Left lobe of liver (tissue), 2 donors: ENCODE data around the gene ZMYND10. TPM values are rescaled to one million over a fixed set of nuclear protein-coding genes. Genes with fewer than 3 reads are reported as not detected.
"Not testable (repeated sequence)": the region's sequence is repeated elsewhere in the genome, so short reads cannot be mapped to it uniquely, and the experiment has no call there.

ENCODE experiments used
- ATAC-seq: fragments of 200-7000 bp; cut with Tn5 transposase; one replicate; pipeline ENCODE4 v1.9.1; 2020; ENCODE audit warnings: mild to moderate bottlenecking, moderate library complexity
- DNase-seq: peaks from one replicate; pipeline ENCODE4 v3.0.0-alpha.2; 2020; ENCODE audit warnings: low spot score
- total RNA-seq: library from RNA; stranded (reverse); gene quantifications from one replicate; pipeline ENCODE4 v1.2.1, GENCODE V29; 2021
- donor health status: DM: no; HTN: no; CAD: no; lungs with moderate emphysema.
- donor health status: DM: no; HTN: yes; CAD: no.

ZMYND10 gene
- total RNA-seq, 1 donor from 2014 or later = 1.7 TPM

DNA sequence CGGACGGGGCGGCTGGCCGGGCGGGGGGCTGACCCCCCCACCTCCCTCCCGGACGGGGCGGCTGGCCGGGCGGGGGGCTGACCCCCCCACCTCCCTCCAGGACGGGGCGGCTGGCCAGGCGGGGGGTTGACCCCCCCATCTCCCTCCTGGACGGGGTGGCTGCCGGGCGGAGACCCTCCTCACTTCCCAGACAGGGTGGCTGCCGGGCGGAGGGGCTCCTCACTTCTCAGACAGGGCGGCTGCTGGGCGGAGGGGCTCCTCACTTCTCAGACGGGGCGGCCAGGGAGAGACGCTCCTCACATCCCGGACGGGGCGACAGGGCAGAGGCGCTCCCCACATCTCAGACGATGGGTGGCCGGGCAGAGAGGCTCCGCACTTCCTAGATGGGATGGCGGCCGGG is 33.5 kb downstream of the ZMYND10 start:
- ATAC-seq, DNase-seq: not testable (repeated sequence)

DNA sequence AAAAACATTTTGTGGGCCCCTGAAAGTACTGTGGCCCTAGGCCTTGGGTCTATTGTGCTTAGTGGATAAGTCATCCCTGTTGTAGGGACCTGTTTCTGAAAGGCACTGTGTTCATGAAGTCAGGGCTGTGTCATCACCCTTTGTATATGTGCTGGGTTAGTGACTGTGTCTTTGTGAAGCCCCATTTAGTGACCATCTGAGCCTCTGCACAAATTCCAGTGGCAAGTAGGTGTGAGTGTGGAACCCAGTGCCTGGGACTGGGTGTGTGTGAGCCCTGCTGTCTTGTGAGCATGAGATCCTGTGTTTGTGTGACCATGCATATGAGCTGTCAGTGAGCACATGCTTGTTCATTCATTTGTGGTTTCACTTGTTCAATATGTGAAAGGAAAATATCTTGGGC is 40.9 kb downstream of the ZMYND10 start:
- DNase-seq = no peak
- no peak for ATAC-seq

GRCh38 chr3:50303013-50303815 is 42.3 kb downstream of the ZMYND10 start, which contains the start of gene HYAL1:
Gene HYAL1, minus strand, starts transcription at chr3:50303574. Its CDS starts 618 bp downstream, at chr3:50302956.
- ATAC-seq = peak; percentile 64

DNA sequence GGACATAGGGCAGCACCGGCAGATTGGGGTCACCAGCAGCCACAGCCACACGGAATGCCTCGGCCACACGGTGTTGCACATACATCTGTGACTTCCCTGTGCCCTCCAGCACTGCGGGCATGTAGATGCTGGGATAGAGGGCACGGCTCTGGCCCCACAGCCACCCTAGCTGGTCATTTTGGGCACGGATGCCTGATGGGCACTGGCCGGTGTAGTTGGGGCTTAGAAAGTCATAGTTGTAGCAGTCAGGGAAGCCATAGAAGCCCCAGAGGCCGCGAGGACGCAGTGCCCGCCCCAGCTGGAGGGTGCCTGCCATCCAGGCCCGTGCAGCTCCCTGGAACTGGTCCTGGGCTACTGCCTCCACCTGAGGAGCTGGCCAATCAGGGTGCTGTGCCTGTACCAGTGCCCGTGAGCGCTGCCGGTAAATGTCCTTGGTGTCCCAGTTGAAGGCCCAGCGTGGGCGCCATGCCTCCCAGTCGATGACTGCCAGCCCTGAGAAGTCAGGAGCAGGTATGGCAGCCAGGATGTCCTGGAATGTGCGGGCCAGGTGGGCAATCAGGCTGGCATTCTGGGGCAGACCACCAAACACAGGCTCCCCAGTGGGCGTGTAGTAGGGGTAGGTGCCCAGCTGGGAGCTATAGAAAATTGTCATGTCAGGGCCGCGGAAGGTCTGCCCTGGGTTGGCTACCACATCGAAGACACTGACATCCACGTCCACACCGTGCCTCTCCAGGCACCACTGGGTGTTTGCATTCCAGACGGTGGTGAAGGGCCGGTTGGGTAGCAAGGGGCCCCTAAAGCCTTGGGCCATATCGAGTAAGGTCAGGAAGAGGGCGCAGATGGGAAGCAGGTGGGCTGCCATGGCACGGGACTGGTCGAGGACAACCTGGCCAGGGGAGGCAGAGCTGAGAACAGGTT is 43.2 kb downstream of the ZMYND10 start:
- ATAC-seq = peak; percentile 45
- DNase-seq = peak; percentile 90

More at GRCh38 chr3:50303013-50303815, 42.3 kb downstream of the ZMYND10 start, which contains the start of gene HYAL1:
- peak; percentile 97 for DNase-seq

DNA sequence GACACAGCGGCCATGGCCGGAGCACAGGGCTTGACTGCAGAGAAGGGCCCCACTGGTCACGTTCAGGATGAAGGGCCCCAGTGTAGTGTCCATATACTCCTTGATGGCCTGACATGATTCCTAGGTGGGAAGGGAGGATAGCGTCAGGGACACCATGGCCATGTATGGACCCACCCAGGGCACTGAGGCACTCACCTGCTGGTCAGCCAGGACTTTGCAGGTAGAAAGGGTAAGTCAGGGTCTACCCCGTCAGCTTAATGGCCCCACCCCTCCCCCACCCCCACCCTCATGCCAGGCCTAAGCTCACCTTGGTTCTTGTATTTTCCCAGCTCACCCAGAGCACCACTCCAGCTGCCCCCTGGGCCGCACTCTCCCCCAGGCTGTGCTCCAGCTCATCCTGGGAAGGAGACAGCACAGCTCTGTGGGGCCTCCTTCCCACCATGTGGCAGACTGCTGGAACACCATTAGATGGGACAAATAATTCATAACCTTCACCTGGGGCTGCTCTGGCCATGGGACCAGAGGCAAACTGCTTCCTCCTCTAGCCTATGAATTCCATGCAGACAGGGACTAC is 44.8 kb downstream of the ZMYND10 start:
- DNase-seq = no peak
- no peak for ATAC-seq

DNA sequence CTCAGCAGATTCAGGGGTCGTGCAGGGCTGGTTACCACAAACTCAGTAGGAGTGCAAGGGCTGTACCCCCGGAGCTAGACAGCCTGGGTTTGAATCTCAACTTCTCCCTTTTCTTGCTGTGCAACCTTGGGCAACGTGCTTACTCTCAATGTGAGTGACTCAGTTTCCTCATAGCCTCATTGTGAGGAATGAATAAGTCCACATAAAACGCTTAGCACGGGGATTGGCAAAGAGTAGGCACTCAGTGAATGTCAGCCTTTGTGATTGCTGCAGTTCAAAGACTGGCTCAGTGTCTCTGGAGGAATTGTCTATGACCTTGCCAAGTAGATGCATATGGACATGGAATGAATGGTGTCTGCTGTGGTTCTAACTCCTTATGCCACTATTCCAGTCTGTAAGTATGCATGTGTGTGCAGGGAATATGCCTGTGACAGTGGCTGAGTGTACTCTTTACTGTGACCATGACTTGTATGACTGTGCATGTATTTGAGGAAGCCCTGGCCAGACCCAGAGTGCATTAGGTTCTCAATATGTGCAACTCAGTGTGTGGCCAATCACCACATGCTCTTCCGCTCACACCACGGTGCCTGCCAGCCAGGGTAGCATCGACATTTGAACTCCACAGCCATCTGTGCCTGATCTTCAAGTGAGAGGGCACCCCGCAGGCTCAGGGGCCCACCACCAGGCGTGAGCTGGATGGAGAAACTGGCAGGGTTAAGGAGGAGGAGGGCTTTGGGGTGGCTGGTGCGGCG is 45.4 kb downstream of the ZMYND10 start:
- DNase-seq = peak; percentile 59
- no peak for ATAC-seq

DNA sequence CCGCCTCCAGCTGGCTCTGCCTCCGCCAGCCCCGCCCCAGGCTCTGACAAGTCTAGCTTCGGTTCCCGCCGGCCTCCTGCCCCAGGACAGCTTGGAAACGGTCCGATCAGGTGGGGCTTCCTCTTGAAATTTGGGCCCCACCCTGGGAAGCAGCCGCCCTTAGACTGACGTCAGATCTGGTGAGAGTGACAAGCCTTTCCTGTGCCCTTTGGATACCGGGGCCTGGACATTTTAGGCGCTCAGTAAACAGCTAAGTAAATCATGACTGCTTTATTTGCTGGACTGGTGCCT is 45.9 kb downstream of the ZMYND10 start:
- no peak for DNase-seq
- ATAC-seq = no peak

DNA sequence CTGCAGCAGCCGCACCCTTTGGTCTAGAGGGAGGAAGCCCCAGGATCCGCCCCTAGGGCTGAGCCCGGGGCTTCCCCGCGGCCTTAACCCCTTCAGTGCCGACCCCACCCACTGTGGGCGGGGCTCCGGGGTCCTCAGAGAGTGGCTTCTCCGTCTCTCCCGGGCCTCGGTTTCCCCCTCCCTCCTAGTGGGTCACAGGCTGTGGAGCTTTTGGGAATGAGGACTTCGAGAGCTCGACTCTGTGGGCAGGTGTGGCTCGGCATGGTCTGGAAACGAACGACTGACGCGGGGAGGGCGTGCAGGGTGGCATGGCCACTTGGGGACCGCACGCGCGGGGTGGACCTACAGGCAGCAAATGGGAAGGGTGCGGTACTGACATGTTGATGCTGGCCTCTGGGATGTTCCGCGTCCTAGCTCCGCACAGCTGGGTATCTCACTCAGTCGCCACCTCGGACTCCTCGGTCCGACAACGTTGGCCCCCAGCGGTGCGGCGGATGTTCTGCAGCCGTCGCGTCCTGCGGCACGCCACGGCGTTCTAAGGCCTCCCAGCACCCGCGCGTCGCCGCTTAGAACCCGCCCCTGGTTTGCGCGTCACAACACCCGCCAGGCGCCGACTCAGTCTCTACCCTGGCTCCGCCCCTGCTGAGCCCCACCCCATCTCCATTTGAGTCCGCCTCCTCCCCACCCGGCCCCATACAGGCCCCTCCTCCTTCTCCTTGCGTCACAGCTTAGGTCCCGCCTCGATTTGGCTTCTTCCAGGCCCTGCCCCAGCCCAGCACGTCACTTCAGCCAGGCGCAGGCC is 46.5 kb downstream of the ZMYND10 start, which contains the start of the genes HYAL3 and NAA80:
TSS of gene HYAL3 (minus strand) at position 570 of the 802 bp plus-strand sequence. CDS start 3,803 bp downstream, outside the sequence.
TSS of gene NAA80 (minus strand) at position 570 of the 802 bp plus-strand sequence. CDS start 1,942 bp downstream, outside the sequence.
- DNase-seq = peak; percentile 100
- peak; percentile 67 for ATAC-seq

- DNase-seq (peak; percentile 55), ATAC-seq (no peak)
These were observed 47.4 kb downstream of the ZMYND10 start for GRCh38 chr3:50297896-50298725.

DNA sequence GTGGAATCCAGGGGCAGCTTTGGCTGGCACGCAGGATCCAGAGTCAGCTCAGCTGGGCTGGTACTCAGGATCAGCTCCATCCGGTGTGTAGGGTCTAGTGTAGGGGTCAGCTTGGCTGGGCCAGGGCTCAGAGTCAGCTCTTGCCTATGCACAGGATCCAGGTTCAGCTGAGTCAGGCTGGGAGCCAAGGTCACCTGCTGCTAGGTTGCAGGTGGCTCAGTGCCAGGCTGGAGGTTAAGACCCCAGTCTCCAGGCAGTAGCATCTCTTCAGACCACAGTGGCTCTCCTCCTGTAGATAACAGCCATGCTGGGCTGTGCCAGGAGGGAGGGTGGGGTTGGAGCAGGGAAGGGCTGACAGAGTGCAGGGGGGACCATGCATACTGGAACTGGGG is 48.2 kb downstream of the ZMYND10 start:
- no peak for ATAC-seq
- DNase-seq = peak; percentile 61

DNA sequence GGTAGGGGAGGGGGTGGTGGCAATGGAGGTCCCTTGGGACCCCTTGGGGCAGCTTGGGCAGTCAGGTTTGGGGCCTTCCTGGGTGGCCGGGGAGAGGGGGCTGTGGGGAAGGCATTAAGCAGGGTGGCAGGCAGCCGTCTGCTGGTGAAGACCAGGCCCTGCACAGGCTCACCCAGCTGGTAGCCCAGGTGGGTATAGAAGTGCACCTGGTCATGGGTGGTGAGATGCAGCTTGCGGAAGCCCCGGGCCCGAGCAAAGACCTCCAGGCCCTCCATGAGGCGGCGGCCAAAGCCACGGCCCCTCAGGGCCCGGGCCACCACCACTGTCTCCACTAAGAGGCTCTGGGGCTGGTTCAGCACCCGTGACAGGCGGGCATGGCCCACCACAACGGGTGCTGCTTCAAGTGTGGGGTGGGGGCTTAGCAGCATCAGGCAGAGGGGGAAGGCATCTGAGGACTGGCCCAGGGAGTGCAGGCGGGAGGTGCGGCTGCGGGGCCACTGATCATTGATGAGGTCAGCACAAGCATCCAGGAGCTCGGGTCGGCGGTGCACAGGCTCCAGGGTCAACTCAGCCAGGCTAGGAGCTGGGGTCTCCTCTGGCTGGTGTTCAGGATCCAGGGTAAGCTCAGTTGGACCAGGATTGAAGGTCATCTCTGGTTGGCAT is 48.7 kb downstream of the ZMYND10 start:
- DNase-seq (peak; percentile 49), ATAC-seq (no peak)

- ATAC-seq (no peak), DNase-seq (no peak)
These were observed 49.7 kb downstream of the ZMYND10 start for GRCh38 chr3:50295553-50296431.

DNA sequence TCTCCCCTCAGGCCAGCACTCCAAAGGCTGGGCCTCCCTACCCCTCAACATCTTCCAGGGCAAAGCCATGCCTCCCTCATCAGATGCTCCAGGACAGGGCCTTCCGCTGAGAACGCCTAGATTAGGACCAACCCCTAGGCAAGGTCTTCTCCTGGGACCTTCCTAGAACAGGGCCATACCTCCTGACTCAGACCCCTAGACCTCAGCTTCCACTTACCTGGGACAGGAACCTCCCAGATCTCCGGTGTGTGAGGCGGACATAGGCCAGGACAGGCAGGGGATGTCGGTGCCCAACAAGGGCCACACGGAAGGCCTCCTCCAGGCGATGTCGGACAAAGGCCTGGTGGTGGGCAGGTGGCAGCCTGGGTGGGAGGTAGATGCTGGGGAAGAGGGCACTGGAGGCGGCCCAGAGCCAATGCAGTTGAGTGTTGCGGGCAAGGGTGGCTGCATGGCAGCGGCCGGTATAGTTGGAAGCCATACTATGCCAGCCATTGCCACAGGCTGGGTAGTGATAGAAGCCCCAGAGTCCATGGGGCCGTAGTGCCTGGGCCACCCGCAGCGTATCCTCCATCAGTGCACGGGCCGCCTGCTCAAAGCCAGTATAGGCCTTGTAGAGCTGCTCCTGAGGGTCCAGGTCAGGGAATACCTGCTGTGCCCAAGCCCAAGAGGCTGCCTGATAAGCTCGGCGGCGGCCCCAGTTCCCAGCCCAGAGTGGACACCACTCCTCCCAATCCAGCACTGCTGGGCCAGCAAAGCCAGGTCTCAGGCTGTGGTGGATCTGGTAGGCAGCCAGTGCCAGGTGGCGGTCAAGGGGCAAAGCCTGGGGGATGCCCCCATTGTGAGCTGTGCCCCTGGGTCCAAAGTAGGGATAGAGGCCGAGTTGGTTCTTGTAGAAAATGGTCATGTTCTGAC is 50.8 kb downstream of the ZMYND10 start:
- ATAC-seq (no peak), DNase-seq (no peak)

GRCh38 chr3:50294089-50294488 is 51.4 kb downstream of the ZMYND10 start:
- DNase-seq = no peak
- no peak for ATAC-seq

- DNase-seq = no peak
- ATAC-seq = no peak
These were observed 52.3 kb downstream of the ZMYND10 start for GRCh38 chr3:50293079-50293801.
